ENCODE data around the gene UPK1A. TPM values are rescaled to one million over a fixed set of nuclear protein-coding genes. Genes with fewer than 3 reads are reported as not detected.

UPK1A gene
- total RNA-seq, 1 experiment from 2014 or later = not detected

- Mint-ChIP-seq H3K27me3 (ENCODE audit: unreplicated experiment) (no peaks in the 10 kb centered on the region), H3K36me3 (ENCODE audit: insufficient read depth, unreplicated experiment) (peaks cover 9% of the 10 kb centered on the region), H3K9me3 (ENCODE audit: low read depth, unreplicated experiment) (no peaks in the 10 kb centered on the region), H3K27ac (ENCODE audit: unreplicated experiment) (no peak overlapping the region), H3K4me1 (ENCODE audit: low read depth, unreplicated experiment) (no peaks in the 10 kb centered on the region), H3K4me3 (ENCODE audit: low read depth, unreplicated experiment) (no peak overlapping the region)
- no peak for TF ChIP-seq CTCF (IDR thresholded peaks at IDR 0.05; ENCODE audit: unreplicated experiment)
- no TSS peak for BruUV-seq (replicated peaks)
- intact Hi-C loops (cut with micrococcal nuclease; ENCODE audit: unreplicated experiment) = no loop called here
- no peak for DNase-seq
- CTCF ChIA-PET = no interaction called here
Measured at GRCh38 chr19:35621708-35622107, 44.6 kb upstream of the UPK1A start.

DNA sequence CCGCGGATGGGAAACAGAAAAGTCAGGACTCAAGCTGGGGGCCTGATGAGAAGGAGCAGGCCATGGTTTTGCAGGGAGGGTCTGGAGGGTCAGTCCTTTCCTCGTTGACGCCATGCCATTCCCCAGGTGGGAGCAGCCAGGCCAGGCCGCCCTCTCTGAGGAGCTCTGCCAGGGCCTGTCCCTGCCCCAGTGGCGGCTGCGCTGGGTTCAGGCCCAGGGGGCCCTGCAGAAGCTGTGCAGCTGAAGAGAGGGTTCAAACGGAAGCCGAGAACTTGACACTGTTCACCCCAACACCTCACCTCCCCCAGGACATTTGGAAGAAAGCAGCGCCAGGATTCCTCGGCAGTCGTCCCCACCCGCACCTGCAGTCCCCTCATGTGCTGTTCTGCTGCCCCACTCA lies 43.6 kb upstream of the UPK1A start:
- intact Hi-C loops (cut with micrococcal nuclease; ENCODE audit: unreplicated experiment) = no loop called here
- no peak for DNase-seq
- Mint-ChIP-seq H3K9me3 (ENCODE audit: low read depth, unreplicated experiment) (no peaks in the 10 kb centered on the region), H3K4me1 (ENCODE audit: low read depth, unreplicated experiment) (no peaks in the 10 kb centered on the region), H3K4me3 (ENCODE audit: low read depth, unreplicated experiment) (no peak overlapping the region), H3K27ac (ENCODE audit: unreplicated experiment) (no peak overlapping the region), H3K27me3 (ENCODE audit: unreplicated experiment) (no peaks in the 10 kb centered on the region), H3K36me3 (ENCODE audit: insufficient read depth, unreplicated experiment) (peaks cover 9% of the 10 kb centered on the region)
- BruUV-seq (replicated peaks) = no TSS peak
- CTCF ChIA-PET = no interaction called here
- TF ChIP-seq CTCF (IDR thresholded peaks at IDR 0.05; ENCODE audit: unreplicated experiment) = no peak

DNA sequence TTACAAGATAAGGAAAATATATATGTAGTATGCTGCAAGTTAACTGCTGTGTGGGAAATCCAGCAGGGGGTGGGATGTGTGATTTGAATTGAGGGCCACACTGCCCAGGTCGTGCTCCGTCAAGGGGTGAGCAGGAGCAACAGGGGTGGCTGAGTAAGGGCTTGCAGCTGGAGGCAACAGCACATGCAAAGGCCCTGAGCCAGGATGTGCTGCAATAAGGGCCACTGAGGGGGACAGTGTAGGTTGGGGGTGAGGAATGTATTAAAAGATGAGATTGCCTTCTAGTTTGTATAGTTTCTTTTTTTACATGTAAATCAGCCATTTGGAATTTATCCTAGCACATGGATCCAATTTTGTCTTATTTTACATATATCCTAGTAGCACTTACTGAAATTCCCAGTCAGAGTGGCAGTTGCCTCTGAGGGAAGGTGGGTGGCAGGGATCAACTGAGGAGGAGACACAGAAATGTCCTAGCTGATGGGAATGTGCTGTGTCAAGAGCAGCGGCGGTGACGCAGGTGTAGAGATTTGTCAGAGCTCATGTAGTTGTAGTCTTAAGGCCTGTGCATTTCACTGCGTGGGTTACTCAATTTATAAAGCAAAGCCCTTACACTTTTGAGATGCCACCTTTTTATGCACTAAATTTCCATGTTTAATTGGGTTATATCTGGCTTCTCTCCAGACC lies 42.8 kb upstream of the UPK1A start:
- Mint-ChIP-seq H3K4me1 (ENCODE audit: low read depth, unreplicated experiment) (peaks cover 5% of the 10 kb centered on the region), H3K27me3 (ENCODE audit: unreplicated experiment) (no peaks in the 10 kb centered on the region), H3K4me3 (ENCODE audit: low read depth, unreplicated experiment) (no peak overlapping the region), H3K9me3 (ENCODE audit: low read depth, unreplicated experiment) (no peaks in the 10 kb centered on the region), H3K27ac (ENCODE audit: unreplicated experiment) (no peak overlapping the region), H3K36me3 (ENCODE audit: insufficient read depth, unreplicated experiment) (peaks cover 16% of the 10 kb centered on the region)
- no TSS peak for BruUV-seq (replicated peaks)
- intact Hi-C loops (cut with micrococcal nuclease; ENCODE audit: unreplicated experiment) = no loop called here
- DNase-seq = no peak
- TF ChIP-seq CTCF (IDR thresholded peaks at IDR 0.05; ENCODE audit: unreplicated experiment) = no peak
- CTCF ChIA-PET = interaction anchor here (0.7 kb wide), 1 partner anchor 1144 kb away, joined by 4 read pairs; no protein-coding TSS in a partner anchor

DNA sequence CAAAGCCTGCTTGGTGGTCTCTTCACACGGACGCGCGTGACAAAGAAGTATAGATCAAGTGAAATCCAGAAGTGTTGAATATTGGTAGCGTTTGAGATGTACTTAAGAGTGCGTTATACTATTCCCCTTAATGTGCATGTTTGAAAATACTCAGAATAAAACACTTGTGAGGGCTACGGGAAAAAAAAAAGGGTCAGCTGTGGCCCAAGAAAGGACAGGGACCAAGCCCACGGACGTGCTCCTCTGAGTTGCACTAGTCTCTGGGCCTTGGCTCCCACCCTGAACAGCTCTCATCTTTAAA lies 38.1 kb upstream of the UPK1A start:
- peak overlapping the region; percentile 99 for H3K4me3 Mint-ChIP-seq (ENCODE audit: low read depth, unreplicated experiment)
- CTCF ChIA-PET = interaction anchor here (0.6 kb wide), 1 partner anchor 63 kb away, joined by 4 read pairs; no protein-coding TSS in a partner anchor
- peak overlapping the region; percentile 100 for H3K27ac Mint-ChIP-seq (ENCODE audit: unreplicated experiment)
- no peaks in the 10 kb centered on the region for H3K27me3 Mint-ChIP-seq (ENCODE audit: unreplicated experiment)
- peaks cover 27% of the 10 kb centered on the region for H3K4me1 Mint-ChIP-seq (ENCODE audit: low read depth, unreplicated experiment)
- TF ChIP-seq CTCF (IDR thresholded peaks at IDR 0.05; ENCODE audit: unreplicated experiment) = no peak
- no peak for DNase-seq
- no peaks in the 10 kb centered on the region for H3K9me3 Mint-ChIP-seq (ENCODE audit: low read depth, unreplicated experiment)
- peaks cover 54% of the 10 kb centered on the region for H3K36me3 Mint-ChIP-seq (ENCODE audit: insufficient read depth, unreplicated experiment)
- TSS peak; percentile 99 for BruUV-seq (replicated peaks)
- intact Hi-C loops (cut with micrococcal nuclease; ENCODE audit: unreplicated experiment) = no loop called here

All from Calu3 (cell line).